OCI-LY7 (cell line): ENCODE data around the gene MYOCD. TPM values are rescaled to one million over a fixed set of nuclear protein-coding genes. Genes with fewer than 3 reads are reported as not detected.

Experiments used
- BruUV-seq: library from RNA; stranded (reverse); fragments of 400-500 nt; replicated peaks from 2 replicates; lab custom pipeline; 2021; lab: Mats Ljungman, UMichigan
- CTCF ChIA-PET: fragments of 300-600 bp; sonication (Branson Sonifier 250); formaldehyde crosslinking; loops from one replicate; lab custom pipeline; 2022; ENCODE audit warnings: antibody characterized with exemption; ENCODE audit not compliant: unreplicated experiment; lab: Charles Lee
- POLR2A ChIA-PET: fragments of 300-600 bp; sonication (Branson Sonifier 250); formaldehyde crosslinking; loops from one replicate; lab custom pipeline; 2022; ENCODE audit warnings: antibody characterized with exemption; lab: Charles Lee
- DNase-seq: peaks from one replicate; pipeline ENCODE4 v3.0.0-alpha.2; 2015; ENCODE audit warnings: low spot score
- H2AFZ ChIP-seq: fragments of 200-600 bp; sonication (generic), shearing (Covaris generic); 2 replicates; pipeline ENCODE4 v1.6.1; 2014; ENCODE audit warnings: mild to moderate bottlenecking, antibody characterized with exemption, low read length, moderate library complexity
- H3K27ac ChIP-seq: fragments of 200-600 bp; sonication (generic); 2 replicates; pipeline ENCODE4 v1.5.1; 2014; ENCODE audit warnings: mixed run types, low read depth, mild to moderate bottlenecking, moderate library complexity, low read length, inconsistent platforms; ENCODE audit not compliant: poor library complexity, severe bottlenecking
- H3K36me3 ChIP-seq: fragments of 200-600 bp; sonication (generic); 2 replicates; pipeline ENCODE4 v1.6.1; 2014; ENCODE audit warnings: mild to moderate bottlenecking, antibody characterized with exemption, low read length, moderate library complexity, mixed read lengths; ENCODE audit not compliant: insufficient read depth
- H3K4me1 ChIP-seq: fragments of 200-600 bp; sonication (generic); 2 replicates; pipeline ENCODE4 v1.5.1; 2014; ENCODE audit warnings: mild to moderate bottlenecking, low read length; ENCODE audit not compliant: insufficient read depth, poor library complexity, severe bottlenecking
- H3K4me2 ChIP-seq: fragments of 200-600 bp; sonication (generic); 2 replicates; pipeline ENCODE4 v1.6.1; 2014; ENCODE audit warnings: mild to moderate bottlenecking, low read length
- H3K4me3 ChIP-seq: fragments of 200-600 bp; sonication (generic); 2 replicates; pipeline ENCODE4 v1.5.1; 2014; ENCODE audit warnings: mild to moderate bottlenecking, low read depth, low read length; ENCODE audit not compliant: poor library complexity, severe bottlenecking
- H3K79me2 ChIP-seq: fragments of 200-600 bp; sonication (generic); 2 replicates; pipeline ENCODE4 v1.6.1; 2016; ENCODE audit warnings: low read depth, mild to moderate bottlenecking, low read length, moderate library complexity, mixed read lengths; ENCODE audit not compliant: insufficient read depth
- H3K9me2 ChIP-seq: fragments of 200-600 bp; sonication (generic); 2 replicates; pipeline ENCODE4 v1.6.1; 2016; ENCODE audit warnings: mild to moderate bottlenecking, low read length, mixed read lengths; ENCODE audit not compliant: insufficient read depth
- H3K9me3 ChIP-seq: fragments of 200-600 bp; sonication (generic); 2 replicates; pipeline ENCODE4 v1.6.1; 2014; ENCODE audit warnings: mild to moderate bottlenecking, mixed run types, low read length, mixed read lengths
- H4K20me1 ChIP-seq: fragments of 200-600 bp; sonication (generic); 2 replicates; pipeline ENCODE4 v1.6.1; 2014; ENCODE audit warnings: mild to moderate bottlenecking, antibody characterized with exemption, low read length, moderate library complexity, mixed read lengths; ENCODE audit not compliant: insufficient read depth
- EZH2phosphoT487 ChIP-seq: fragments of 200-600 bp; sonication (generic); IDR thresholded peaks from 2 replicates; pipeline ENCODE4 v1.6.1; 2018; ENCODE audit warnings: low read depth, borderline replicate concordance, mild to moderate bottlenecking, mixed run types, antibody characterized with exemption, low read length, moderate library complexity, mixed read lengths
- intact Hi-C: fragments of 100-400 bp; cut with micrococcal nuclease; formaldehyde crosslinking; loops from one replicate; pipeline ENCODE4 v1.10.0; 2022; ENCODE audit not compliant: unreplicated experiment
- total RNA-seq, 2 experiments: library from RNA; depleted of rRNA in 1 of 2; stranded (reverse); fragments of >200 nt in 1 of 2; shearing (Covaris generic) in 1 of 2; gene quantifications; 2 replicates each; pipeline ENCODE4 v1.2.3, GENCODE V29; 2014 to 2022
- TF ChIP-seq, protein P1 (sequence below): fragments of 200-600 bp; sonication (generic); conservative IDR thresholded peaks from 2 replicates; pipeline ENCODE4 v1.5.1; 2014; ENCODE audit warnings: mild to moderate bottlenecking, antibody characterized with exemption, low read length, moderate library complexity, mixed read lengths

Gene MYOCD
- total RNA-seq, 2 experiments from 2014 or later: not detected

DNA sequence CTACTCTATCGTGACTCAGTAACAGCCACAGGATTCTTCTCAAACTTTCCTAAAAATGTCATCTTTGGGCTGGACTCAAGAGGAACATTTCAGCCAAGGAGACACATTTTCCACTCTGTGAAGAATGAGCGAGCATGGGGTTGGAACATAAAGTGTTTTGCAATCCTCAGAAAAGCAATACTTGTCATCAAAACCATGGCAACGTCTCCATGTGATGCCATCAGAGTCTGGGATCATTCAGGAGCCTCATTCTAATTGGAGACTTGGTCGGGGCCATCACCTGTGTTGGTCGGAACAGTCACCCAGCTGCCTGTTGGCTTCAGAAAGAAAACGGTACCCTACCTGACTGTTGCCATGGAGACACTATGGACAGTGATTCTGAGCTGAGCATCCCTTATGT, 25.5 kb downstream of the MYOCD start:
- Histone ChIP-seq H3K4me1 (no peaks in the 10 kb centered on the region), H3K9me3 (no peaks in the 10 kb centered on the region), H3K4me2 (no peak overlapping the region), H3K36me3 (no peaks in the 10 kb centered on the region), H3K79me2 (no peaks in the 10 kb centered on the region), H3K9me2 (no peaks in the 10 kb centered on the region), H3K4me3 (no peak overlapping the region), H4K20me1 (no peaks in the 10 kb centered on the region), H3K27ac (no peak overlapping the region), H2AFZ (no peak overlapping the region)
- BruUV-seq: no TSS peak
- CTCF ChIA-PET: no interaction called here
- TF ChIP-seq, protein P1, sequence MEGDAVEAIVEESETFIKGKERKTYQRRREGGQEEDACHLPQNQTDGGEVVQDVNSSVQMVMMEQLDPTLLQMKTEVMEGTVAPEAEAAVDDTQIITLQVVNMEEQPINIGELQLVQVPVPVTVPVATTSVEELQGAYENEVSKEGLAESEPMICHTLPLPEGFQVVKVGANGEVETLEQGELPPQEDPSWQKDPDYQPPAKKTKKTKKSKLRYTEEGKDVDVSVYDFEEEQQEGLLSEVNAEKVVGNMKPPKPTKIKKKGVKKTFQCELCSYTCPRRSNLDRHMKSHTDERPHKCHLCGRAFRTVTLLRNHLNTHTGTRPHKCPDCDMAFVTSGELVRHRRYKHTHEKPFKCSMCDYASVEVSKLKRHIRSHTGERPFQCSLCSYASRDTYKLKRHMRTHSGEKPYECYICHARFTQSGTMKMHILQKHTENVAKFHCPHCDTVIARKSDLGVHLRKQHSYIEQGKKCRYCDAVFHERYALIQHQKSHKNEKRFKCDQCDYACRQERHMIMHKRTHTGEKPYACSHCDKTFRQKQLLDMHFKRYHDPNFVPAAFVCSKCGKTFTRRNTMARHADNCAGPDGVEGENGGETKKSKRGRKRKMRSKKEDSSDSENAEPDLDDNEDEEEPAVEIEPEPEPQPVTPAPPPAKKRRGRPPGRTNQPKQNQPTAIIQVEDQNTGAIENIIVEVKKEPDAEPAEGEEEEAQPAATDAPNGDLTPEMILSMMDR: no peak
- no peak for TF ChIP-seq EZH2phosphoT487
- intact Hi-C loops: no loop called here
- DNase-seq: no peak
- POLR2A ChIA-PET: no interaction called here

DNA sequence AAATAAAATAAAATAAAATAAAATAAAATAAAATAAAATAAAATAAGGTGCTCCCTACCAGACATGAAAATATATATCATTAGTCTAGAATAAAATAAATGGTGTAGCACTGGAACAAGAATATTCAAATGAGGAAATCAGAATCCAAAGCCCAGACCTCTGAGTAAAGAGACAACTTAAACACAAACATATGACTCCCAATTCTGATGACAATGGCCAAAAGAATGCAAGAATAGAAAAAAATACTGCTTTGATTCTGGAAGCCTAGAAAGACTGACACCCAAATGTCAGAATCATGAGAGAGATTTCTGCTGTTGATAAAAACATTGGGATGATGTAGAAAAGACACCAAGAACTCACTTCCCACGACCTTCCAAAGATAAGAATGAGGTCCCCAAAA, 27.9 kb downstream of the MYOCD start:
- DNase-seq: no peak
- H4K20me1 ChIP-seq: no peaks in the 10 kb centered on the region
- ChIA-PET POLR2A (no interaction called here), CTCF (no interaction called here)
- intact Hi-C loops: no loop called here
- no peaks in the 10 kb centered on the region for H3K4me1 ChIP-seq
- H3K79me2 ChIP-seq: no peaks in the 10 kb centered on the region
- no peak overlapping the region for H2AFZ ChIP-seq
- H3K9me2 ChIP-seq: no peaks in the 10 kb centered on the region
- no peak for TF ChIP-seq EZH2phosphoT487
- TF ChIP-seq, protein P1: no peak
- H3K9me3 ChIP-seq: no peaks in the 10 kb centered on the region
- H3K4me3 ChIP-seq: no peak overlapping the region
- H3K36me3 ChIP-seq: no peaks in the 10 kb centered on the region
- BruUV-seq: no TSS peak
- no peak overlapping the region for H3K4me2 ChIP-seq
- H3K27ac ChIP-seq: no peak overlapping the region

DNA sequence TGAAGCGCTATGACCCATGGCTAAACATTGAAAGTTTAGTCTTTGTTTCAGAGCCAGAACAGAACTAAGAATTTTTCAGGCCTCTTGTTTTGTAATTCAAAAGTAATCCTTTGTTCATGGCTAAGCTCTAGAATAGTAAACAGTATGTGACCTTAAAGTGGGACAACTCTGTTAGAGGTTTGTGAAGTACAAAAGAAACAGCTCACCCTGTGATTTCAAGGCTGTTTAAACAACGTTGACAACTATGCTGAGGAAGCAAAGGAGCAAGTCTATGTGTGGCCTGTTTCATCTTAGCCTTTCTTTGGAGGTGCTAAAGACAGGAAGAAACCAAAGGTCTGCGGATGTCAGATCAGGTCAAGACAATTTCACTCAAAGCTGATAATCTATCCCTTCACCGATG, 40.4 kb downstream of the MYOCD start:
- intact Hi-C loops: no loop called here
- H3K4me2 ChIP-seq: no peak overlapping the region
- H3K36me3 ChIP-seq: no peaks in the 10 kb centered on the region
- H3K4me3 ChIP-seq: no peak overlapping the region
- no peaks in the 10 kb centered on the region for H3K9me2 ChIP-seq
- no peak for TF ChIP-seq EZH2phosphoT487
- TF ChIP-seq, protein P1: no peak
- H2AFZ ChIP-seq: no peak overlapping the region
- H3K4me1 ChIP-seq: no peaks in the 10 kb centered on the region
- no peak overlapping the region for H3K27ac ChIP-seq
- no peaks in the 10 kb centered on the region for H3K79me2 ChIP-seq
- no TSS peak for BruUV-seq
- no peak for DNase-seq
- CTCF ChIA-PET: no interaction called here
- POLR2A ChIA-PET: no interaction called here
- H3K9me3 ChIP-seq: no peaks in the 10 kb centered on the region
- H4K20me1 ChIP-seq: no peaks in the 10 kb centered on the region
